H1 (cell line): ENCODE results near the gene DOCK8. TPM values are rescaled to one million over a fixed set of nuclear protein-coding genes. Genes with fewer than 3 reads are reported as not detected.

Experiments used
- BACH1 ChIP-seq: IDR thresholded peaks from 2 replicates; pipeline ENCODE4 v1.6.1; 2012; ENCODE audit warnings: low read length, improper control_type of control experiment
- CBX8 ChIP-seq: fragments of 300-800, 300-1000 bp; sonication (generic); IDR thresholded peaks from 2 replicates; pipeline ENCODE4 v1.7.1; 2016; ENCODE audit warnings: low read depth, low read length, borderline replicate concordance
- CHD7 ChIP-seq: fragments of 300-600 bp; sonication (generic); IDR thresholded peaks from 2 replicates; pipeline ENCODE4 v1.7.1; 2012; ENCODE audit warnings: low read length, moderate library complexity, mild to moderate bottlenecking, inconsistent platforms; ENCODE audit not compliant: insufficient replicate concordance
- FOSL1 ChIP-seq: IDR thresholded peaks from 2 replicates; pipeline ENCODE4 v1.6.1; 2011; ENCODE audit warnings: mild to moderate bottlenecking, low read depth, low read length, moderate library complexity; ENCODE audit not compliant: insufficient read depth
- JUN ChIP-seq: IDR thresholded peaks from 2 replicates; pipeline ENCODE4 v1.6.1; 2011; ENCODE audit warnings: low read depth, mild to moderate bottlenecking, improper control_type of control experiment, low read length
- JUND ChIP-seq: IDR thresholded peaks from 2 replicates; pipeline ENCODE4 v1.6.1; 2011; ENCODE audit warnings: mild to moderate bottlenecking, improper control_type of control experiment, low read length
- MAX ChIP-seq: IDR thresholded peaks from 2 replicates; pipeline ENCODE4 v1.6.1; 2012; ENCODE audit warnings: inconsistent platforms
- NRF1 ChIP-seq: IDR thresholded peaks from 2 replicates; pipeline ENCODE4 v1.6.1; 2011; ENCODE audit warnings: mild to moderate bottlenecking, low read depth, low read length, improper control_type of control experiment
- POLR2AphosphoS5 ChIP-seq: IDR thresholded peaks from 2 replicates; pipeline ENCODE4 v1.6.1; 2011; ENCODE audit warnings: low read depth, low read length
- TEAD4 ChIP-seq: IDR thresholded peaks from 2 replicates; pipeline ENCODE4 v1.6.1; 2012; ENCODE audit warnings: low read depth, low read length, inconsistent platforms, mixed read lengths
- YY1 ChIP-seq: IDR thresholded peaks from 2 replicates; pipeline ENCODE4 v1.6.1; 2011; ENCODE audit warnings: low read depth, mild to moderate bottlenecking, low read length
- ZNF274 ChIP-seq: IDR thresholded peaks from 2 replicates; pipeline ENCODE4 v1.7.0; 2012; ENCODE audit warnings: low read length, borderline replicate concordance; ENCODE audit errors: extremely low read depth
- polyA plus RNA-seq, 7 experiments: library from polyadenylated mRNA; depleted of rRNA in 3 of 7; stranded (reverse) in 5 of 7; unstranded in 2 of 7; fragments of >200 nt in 5 of 7; fragments of 200-250 nt in 2 of 7; gene quantifications; 1 replicate in 5 of 7; 2 replicates in 1 of 7; 4 replicates in 1 of 7; pipeline versions ENCODE4 v1.2.1 to v1.2.3, GENCODE V29; 2011 to 2013; ENCODE audit warnings: missing spikeins in 2 of 7, mixed read lengths in 2 of 7
- total RNA-seq: library from RNA; stranded (reverse); fragmentation: NEBNext Ultra II Directional; extraction: Animal tissue kit (Norgen Biotek cat#: 25700); gene quantifications from 2 replicates; pipeline ENCODE4 v1.2.1, GENCODE V29; 2021

The DOCK8 gene
- total and polyA plus RNA-seq, 2 of the 8 experiments (the other 6 are each of a cell fraction or from before 2014, with no cell fraction given) = 0.57 to 2.0 TPM

GRCh38 chr9:269081-269711 is 54.5 kb downstream of the DOCK8 start (continued):
- TF ChIP-seq CHD7 = no peak
- no peak for TF ChIP-seq FOSL1
- no peak for TF ChIP-seq YY1
- TF ChIP-seq MAX = no peak
- TF ChIP-seq JUND = no peak
- TF ChIP-seq TEAD4 = no peak
- TF ChIP-seq POLR2AphosphoS5 = no peak
- TF ChIP-seq CBX8 = no peak
- no peak for TF ChIP-seq BACH1
- TF ChIP-seq JUN = no peak
- TF ChIP-seq ZNF274 = no peak
- no peak for TF ChIP-seq NRF1
